GM18508 (cell line): Measurements from ENCODE around the gene CDYL2.

Experiments used
- ATAC-seq: cut with Tn5 transposase; IDR thresholded peaks from one replicate; pipeline ENCODE4 v1.9.1; 2021; ENCODE audit warnings: moderate number of reproducible peaks; ENCODE audit not compliant: insufficient read depth, unreplicated experiment

Gene CDYL2

GRCh38 chr16:80711406-80711805 is 93.0 kb downstream of the CDYL2 start:
- no peak for ATAC-seq

- no peak for ATAC-seq
These were observed 93.5 kb downstream of the CDYL2 start for GRCh38 chr16:80710918-80711317.

GRCh38 chr16:80708823-80709222 is 95.6 kb downstream of the CDYL2 start:
- no peak for ATAC-seq

- ATAC-seq = no peak
These were observed 96.7 kb downstream of the CDYL2 start for GRCh38 chr16:80707686-80708085.

GRCh38 chr16:80705596-80705995 is 98.8 kb downstream of the CDYL2 start:
- ATAC-seq = no peak

- ATAC-seq = no peak
These were observed 99.5 kb downstream of the CDYL2 start for GRCh38 chr16:80704751-80705505.

- no peak for ATAC-seq
These were observed 101.0 kb downstream of the CDYL2 start for GRCh38 chr16:80703131-80704071.

GRCh38 chr16:80702696-80703095 is 101.7 kb downstream of the CDYL2 start:
- no peak for ATAC-seq

GRCh38 chr16:80700558-80700957 is 103.8 kb downstream of the CDYL2 start:
- no peak for ATAC-seq

GRCh38 chr16:80695020-80695419 is 109.4 kb downstream of the CDYL2 start:
- no peak for ATAC-seq

GRCh38 chr16:80693553-80693952 is 110.8 kb downstream of the CDYL2 start:
- no peak for ATAC-seq

GRCh38 chr16:80692270-80692669 is 112.1 kb downstream of the CDYL2 start:
- ATAC-seq = no peak

- no peak for ATAC-seq
These were observed 113.2 kb downstream of the CDYL2 start for GRCh38 chr16:80691111-80691741.

GRCh38 chr16:80689487-80689886 is 114.9 kb downstream of the CDYL2 start:
- ATAC-seq = no peak

GRCh38 chr16:80687606-80688005 is 116.8 kb downstream of the CDYL2 start:
- no peak for ATAC-seq

GRCh38 chr16:80684906-80685305 is 119.5 kb downstream of the CDYL2 start:
- ATAC-seq = no peak

- ATAC-seq = no peak
These were observed 120.1 kb downstream of the CDYL2 start for GRCh38 chr16:80684136-80684765.

GRCh38 chr16:80683646-80684045 is 120.8 kb downstream of the CDYL2 start:
- ATAC-seq = no peak

GRCh38 chr16:80682421-80683070 is 121.9 kb downstream of the CDYL2 start:
- ATAC-seq = no peak

GRCh38 chr16:80681436-80681835 is 123.0 kb downstream of the CDYL2 start:
- no peak for ATAC-seq
